OCI-LY1 (cell line): Measurements from ENCODE around the gene STX8.

Source experiments
- EZH2 ChIP-seq: fragments of 200-600 bp; sonication (generic), shearing (Covaris generic); IDR thresholded peaks from 2 replicates; pipeline ENCODE4 v1.8.0; 2017; ENCODE audit warnings: borderline replicate concordance, mixed run types, mild to moderate bottlenecking, antibody characterized with exemption, low read length, moderate library complexity, mixed read lengths
- TF ChIP-seq, protein P1 (sequence below): fragments of 200-600 bp; sonication (generic), shearing (Covaris generic); IDR thresholded peaks from 2 replicates; pipeline ENCODE4 v1.5.1; 2017; ENCODE audit warnings: mild to moderate bottlenecking, antibody characterized with exemption, low read length, moderate library complexity, mixed read lengths

DNA sequence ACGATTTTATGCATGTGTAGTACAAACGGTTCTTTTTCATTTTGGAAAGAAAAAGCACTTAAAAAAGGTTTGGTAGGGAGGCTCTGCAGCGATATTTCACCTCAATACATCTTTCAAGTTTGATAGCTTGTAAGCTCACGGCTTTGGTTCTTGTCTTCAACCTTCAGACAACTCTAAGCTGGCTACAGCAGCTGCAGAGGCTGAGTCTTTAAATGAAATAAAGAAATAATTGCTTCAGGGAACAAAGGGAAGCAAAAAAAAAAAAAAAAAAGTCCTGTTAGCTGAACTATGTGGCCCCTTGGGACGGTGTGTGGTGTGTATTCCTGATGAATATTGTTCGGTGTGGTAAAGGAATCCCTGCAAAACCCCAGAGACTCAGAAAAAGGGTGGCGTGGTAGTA is 289.2 kb downstream of the STX8 start:
- TF ChIP-seq, protein P1, sequence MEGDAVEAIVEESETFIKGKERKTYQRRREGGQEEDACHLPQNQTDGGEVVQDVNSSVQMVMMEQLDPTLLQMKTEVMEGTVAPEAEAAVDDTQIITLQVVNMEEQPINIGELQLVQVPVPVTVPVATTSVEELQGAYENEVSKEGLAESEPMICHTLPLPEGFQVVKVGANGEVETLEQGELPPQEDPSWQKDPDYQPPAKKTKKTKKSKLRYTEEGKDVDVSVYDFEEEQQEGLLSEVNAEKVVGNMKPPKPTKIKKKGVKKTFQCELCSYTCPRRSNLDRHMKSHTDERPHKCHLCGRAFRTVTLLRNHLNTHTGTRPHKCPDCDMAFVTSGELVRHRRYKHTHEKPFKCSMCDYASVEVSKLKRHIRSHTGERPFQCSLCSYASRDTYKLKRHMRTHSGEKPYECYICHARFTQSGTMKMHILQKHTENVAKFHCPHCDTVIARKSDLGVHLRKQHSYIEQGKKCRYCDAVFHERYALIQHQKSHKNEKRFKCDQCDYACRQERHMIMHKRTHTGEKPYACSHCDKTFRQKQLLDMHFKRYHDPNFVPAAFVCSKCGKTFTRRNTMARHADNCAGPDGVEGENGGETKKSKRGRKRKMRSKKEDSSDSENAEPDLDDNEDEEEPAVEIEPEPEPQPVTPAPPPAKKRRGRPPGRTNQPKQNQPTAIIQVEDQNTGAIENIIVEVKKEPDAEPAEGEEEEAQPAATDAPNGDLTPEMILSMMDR = no peak
- TF ChIP-seq EZH2 = no peak
